DMS53 treated with DMSO at 0.1 percent for 48 hours (cell line): ENCODE results near the gene SHQ1.
"Not testable (repeated sequence)": the region's sequence is repeated elsewhere in the genome, so short reads cannot be mapped to it uniquely, and the experiment has no call there.

Source experiments
- DNase-seq: peaks from one replicate; lab custom pipeline; 2025; ENCODE audit not compliant: unreplicated experiment; lab: John Stamatoyannopoulos, UW

The SHQ1 gene

GRCh38 chr3:72722930-72723726, 125.1 kb downstream of the SHQ1 start:
- DNase-seq: no peak

- DNase-seq: no peak
These were observed 126.4 kb downstream of the SHQ1 start for GRCh38 chr3:72721683-72722381.

GRCh38 chr3:72720566-72720965, 127.7 kb downstream of the SHQ1 start:
- DNase-seq: no peak

- no peak for DNase-seq
These were observed 129.1 kb downstream of the SHQ1 start for GRCh38 chr3:72719137-72719536.

DNA sequence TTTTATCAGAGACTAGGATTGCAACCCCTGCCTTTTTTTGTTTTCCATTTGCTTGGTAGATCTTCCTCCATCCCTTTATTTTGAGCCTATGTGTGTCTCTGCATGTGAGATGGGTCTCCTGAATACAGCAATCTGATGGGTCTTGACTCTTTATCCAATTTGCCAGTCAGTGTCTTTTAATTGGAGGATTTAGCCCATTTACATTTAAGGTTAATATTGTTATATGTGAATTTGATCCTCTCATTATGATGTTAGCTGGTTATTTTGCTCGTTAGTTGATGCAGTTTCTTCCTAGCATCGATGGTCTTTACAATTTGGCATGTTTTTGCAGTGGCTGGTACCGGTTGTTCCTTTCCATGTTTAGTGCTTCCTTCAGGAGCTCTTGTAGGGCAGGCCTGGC, 134.1 kb downstream of the SHQ1 start:
- DNase-seq: not testable (repeated sequence)

- DNase-seq: not testable (repeated sequence)
These were observed 137.8 kb downstream of the SHQ1 start for GRCh38 chr3:72710471-72710870.

DNA sequence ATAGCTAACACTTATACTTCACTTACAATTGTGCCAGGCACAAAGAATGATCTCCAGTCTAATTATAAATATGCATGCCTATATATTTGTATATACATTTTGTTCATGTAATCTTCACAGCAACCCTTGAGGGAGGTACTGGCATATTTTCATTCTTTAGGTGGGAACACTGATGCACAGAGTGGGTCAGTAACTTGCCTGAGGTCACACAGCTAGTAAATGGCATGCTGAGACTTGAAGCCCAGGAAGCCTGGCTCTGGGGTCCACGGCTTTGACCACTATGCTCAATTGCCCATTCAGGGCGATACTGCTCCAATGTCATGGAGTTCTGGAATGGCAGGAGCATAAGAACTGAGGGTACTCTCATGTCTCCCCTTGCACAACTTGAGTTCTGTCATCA, 139.8 kb downstream of the SHQ1 start:
- no peak for DNase-seq

- no peak for DNase-seq
These were observed 145.2 kb downstream of the SHQ1 start for GRCh38 chr3:72702997-72703396.

GRCh38 chr3:72702390-72702789, 145.9 kb downstream of the SHQ1 start:
- DNase-seq: no peak

DNA sequence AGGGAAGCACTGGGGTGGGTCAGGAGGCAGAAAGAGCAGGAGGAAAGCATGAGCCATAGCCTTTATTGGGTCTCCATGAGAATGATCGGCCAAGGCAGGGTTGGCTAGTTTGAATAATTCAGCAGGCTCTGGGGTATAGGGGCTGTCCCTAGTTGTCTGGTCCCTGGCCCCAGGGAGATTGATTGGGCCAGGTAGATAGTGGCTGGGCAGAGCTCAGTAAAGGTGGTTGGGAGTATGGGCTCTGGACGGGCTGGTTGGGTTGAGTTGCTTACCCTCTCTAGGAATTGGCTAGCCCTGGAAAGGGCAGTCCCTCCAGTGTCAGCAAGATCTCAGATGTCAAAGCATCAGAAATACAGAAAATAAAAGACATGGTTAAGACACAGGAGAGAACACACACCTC, 148.1 kb downstream of the SHQ1 start:
- DNase-seq: no peak

- DNase-seq: no peak
These were observed 148.6 kb downstream of the SHQ1 start for GRCh38 chr3:72699631-72700030.
